Measurements from ENCODE around the gene NLRC3. TPM values are rescaled to one million over a fixed set of nuclear protein-coding genes. Genes with fewer than 3 reads are reported as not detected.
"Not testable (repeated sequence)": the region's sequence is repeated elsewhere in the genome, so short reads cannot be mapped to it uniquely, and the experiment has no call there.

NLRC3 gene
- total RNA-seq, 3 donors from 2014 or later (not counting 1 experiment from before 2014, with no cell fraction given) = 98.8 to 145 (median 133) TPM

- H3K27me3 ChIP-seq (ENCODE audit: control insufficient read depth, insufficient read depth, low read length) = no peaks in the 10 kb centered on the region
- peak overlapping the region; percentile 86 for H3K4me3 Mint-ChIP-seq
- no peak for DNase-seq
- WGBS (ENCODE audit: insufficient coverage) = 91% methylated on average over 22 of the region's 22 CpGs
- peaks cover 25 to 38% of the 10 kb centered on the region in 2 donors for H3K4me1 Mint-ChIP-seq
- no peaks in the 10 kb centered on the region for H3K27me3 Mint-ChIP-seq (ENCODE audit: low read depth in 2 of 2)
- H3K36me3 ChIP-seq (ENCODE audit: control insufficient read depth, insufficient read depth, low read length) = peaks cover 2% of the 10 kb centered on the region
- intact Hi-C loops (cut with micrococcal nuclease) = loop anchor here (2.0 kb wide), 1 partner anchor 319 kb away; no protein-coding TSS in a partner anchor
- no peaks in the 10 kb centered on the region for H3K9me3 Mint-ChIP-seq
- peaks cover 40% of the 10 kb centered on the region for H3K4me1 ChIP-seq (ENCODE audit: control insufficient read depth, insufficient read depth, low read length)
- no peaks in the 10 kb centered on the region for H3K9me3 ChIP-seq (ENCODE audit: control insufficient read depth, insufficient read depth, low read length)
- no peak for ATAC-seq
- H3K27ac Mint-ChIP-seq = peak overlapping the region; percentile 87 to 92
- no peaks in the 10 kb centered on the region for H3K36me3 Mint-ChIP-seq
- TF ChIP-seq CTCF (IDR thresholded peaks at IDR 0.05) = no peak
- H3K4me3 ChIP-seq (ENCODE audit: low read length) = no peak overlapping the region
- no peak overlapping the region for H3K27ac ChIP-seq (ENCODE audit: low read length)
Measured at GRCh38 chr16:3501783-3502400, 75.3 kb downstream of the NLRC3 start.

- Mint-ChIP-seq H3K4me3 (peak overlapping the region; percentile 86), H3K27ac (peak overlapping the region; percentile 87 to 92), H3K4me1 (peaks cover 25 to 38% of the 10 kb centered on the region in 2 donors)
- not testable (repeated sequence) for ATAC-seq; H3K27me3 ChIP-seq (ENCODE audit: control insufficient read depth, insufficient read depth, low read length); DNase-seq; H3K27me3 Mint-ChIP-seq (ENCODE audit: low read depth in 2 of 2); H3K36me3 ChIP-seq (ENCODE audit: control insufficient read depth, insufficient read depth, low read length); H3K36me3 Mint-ChIP-seq; H3K9me3 Mint-ChIP-seq; H3K9me3 ChIP-seq (ENCODE audit: control insufficient read depth, insufficient read depth, low read length)
- peaks cover 40% of the 10 kb centered on the region for H3K4me1 ChIP-seq (ENCODE audit: control insufficient read depth, insufficient read depth, low read length)
- H3K27ac ChIP-seq (ENCODE audit: low read length) = peak overlapping the region; percentile 33
- intact Hi-C loops (cut with micrococcal nuclease) = loop anchor here (2.0 kb wide), 1 partner anchor 319 kb away; no protein-coding TSS in a partner anchor
- peak overlapping the region; percentile 62 for H3K4me3 ChIP-seq (ENCODE audit: low read length)
- 31% methylated on average over 24 of the region's 24 CpGs for WGBS (ENCODE audit: insufficient coverage)
Measured at GRCh38 chr16:3501412-3501761, 75.8 kb downstream of the NLRC3 start.

GRCh38 chr16:3498988-3499387 is 78.2 kb downstream of the NLRC3 start:
- H3K27ac ChIP-seq (ENCODE audit: low read length) = no peak overlapping the region
- Mint-ChIP-seq H3K27me3 (ENCODE audit: low read depth in 2 of 2) (no peaks in the 10 kb centered on the region), H3K27ac (peak overlapping the region; percentile 87 to 92), H3K9me3 (no peaks in the 10 kb centered on the region), H3K4me1 (peaks cover 25 to 38% of the 10 kb centered on the region in 2 donors), H3K4me3 (no peak overlapping the region), H3K36me3 (no peaks in the 10 kb centered on the region)
- ATAC-seq (no peak), DNase-seq (no peak)
- no peak for TF ChIP-seq CTCF (IDR thresholded peaks at IDR 0.05)
- H3K27me3 ChIP-seq (ENCODE audit: control insufficient read depth, insufficient read depth, low read length) = no peaks in the 10 kb centered on the region
- peaks cover 40% of the 10 kb centered on the region for H3K4me1 ChIP-seq (ENCODE audit: control insufficient read depth, insufficient read depth, low read length)
- no peaks in the 10 kb centered on the region for H3K36me3 ChIP-seq (ENCODE audit: control insufficient read depth, insufficient read depth, low read length)
- WGBS (ENCODE audit: insufficient coverage) = 98% methylated on average over 16 of the region's 16 CpGs
- intact Hi-C loops (cut with micrococcal nuclease) = no loop called here
- no peaks in the 10 kb centered on the region for H3K9me3 ChIP-seq (ENCODE audit: control insufficient read depth, insufficient read depth, low read length)
- no peak overlapping the region for H3K4me3 ChIP-seq (ENCODE audit: low read length)

GRCh38 chr16:3497771-3498170 is 79.4 kb downstream of the NLRC3 start:
- no peaks in the 10 kb centered on the region for H3K36me3 Mint-ChIP-seq
- ATAC-seq (no peak), DNase-seq (no peak)
- no peak overlapping the region for H3K4me3 Mint-ChIP-seq
- Histone ChIP-seq H3K27ac (ENCODE audit: low read length) (no peak overlapping the region), H3K4me3 (ENCODE audit: low read length) (no peak overlapping the region), H3K4me1 (ENCODE audit: control insufficient read depth, insufficient read depth, low read length) (peaks cover 31% of the 10 kb centered on the region), H3K9me3 (ENCODE audit: control insufficient read depth, insufficient read depth, low read length) (no peaks in the 10 kb centered on the region), H3K27me3 (ENCODE audit: control insufficient read depth, insufficient read depth, low read length) (no peaks in the 10 kb centered on the region), H3K36me3 (ENCODE audit: control insufficient read depth, insufficient read depth, low read length) (no peaks in the 10 kb centered on the region)
- no peaks in the 10 kb centered on the region for H3K27me3 Mint-ChIP-seq (ENCODE audit: low read depth in 2 of 2)
- no peak for TF ChIP-seq CTCF (IDR thresholded peaks at IDR 0.05)
- peaks cover 25 to 34% of the 10 kb centered on the region in 2 donors for H3K4me1 Mint-ChIP-seq
- 95% methylated on average over 4 of the region's 4 CpGs for WGBS (ENCODE audit: insufficient coverage)
- peak overlapping the region in 1 of 2 donors; percentile 92 for H3K27ac Mint-ChIP-seq
- no peaks in the 10 kb centered on the region for H3K9me3 Mint-ChIP-seq
- intact Hi-C loops (cut with micrococcal nuclease) = no loop called here

All from natural killer cell (primary cell).